GM15510 (cell line): ENCODE results near the gene CALCOCO2.

Source experiments
- POLR2A ChIP-seq: IDR thresholded peaks from 3 replicates; pipeline ENCODE4 v1.6.1; 2011; ENCODE audit warnings: borderline replicate concordance; ENCODE audit not compliant: insufficient read length; ENCODE audit errors: extremely low read depth

The CALCOCO2 gene

GRCh38 chr17:48816438-48816773 lies 14.4 kb upstream of the CALCOCO2 start:
- TF ChIP-seq POLR2A = no peak

- TF ChIP-seq POLR2A = no peak
Measured at GRCh38 chr17:48816774-48817590, 13.9 kb upstream of the CALCOCO2 start, which contains the start of gene TTLL6. TTLL6 (minus strand) TSS chr17:48817229; CDS start chr17:48817072, 157 bp downstream.

- no peak for TF ChIP-seq POLR2A
Measured at GRCh38 chr17:48818361-48818841, 12.4 kb upstream of the CALCOCO2 start.

GRCh38 chr17:48819466-48819865 lies 11.4 kb upstream of the CALCOCO2 start:
- no peak for TF ChIP-seq POLR2A

GRCh38 chr17:48825446-48826381 lies 5.1 kb upstream of the CALCOCO2 start:
- TF ChIP-seq POLR2A = no peak

- no peak for TF ChIP-seq POLR2A
Measured at GRCh38 chr17:48831549-48831883, 681 bp downstream of the CALCOCO2 start.

- TF ChIP-seq POLR2A = no peak
Measured at GRCh38 chr17:48834973-48835372, 4.1 kb downstream of the CALCOCO2 start.

GRCh38 chr17:48835971-48836370 lies 5.1 kb downstream of the CALCOCO2 start:
- no peak for TF ChIP-seq POLR2A

- TF ChIP-seq POLR2A = no peak
Measured at GRCh38 chr17:48840441-48840840, 9.6 kb downstream of the CALCOCO2 start.

- TF ChIP-seq POLR2A = no peak
Measured at GRCh38 chr17:48841395-48841831, 10.6 kb downstream of the CALCOCO2 start.

GRCh38 chr17:48842746-48843145 lies 11.9 kb downstream of the CALCOCO2 start:
- no peak for TF ChIP-seq POLR2A

GRCh38 chr17:48843187-48843900 lies 12.5 kb downstream of the CALCOCO2 start:
- TF ChIP-seq POLR2A = no peak

- no peak for TF ChIP-seq POLR2A
Measured at GRCh38 chr17:48850792-48851323, 20.0 kb downstream of the CALCOCO2 start.

GRCh38 chr17:48854774-48855476 lies 24.1 kb downstream of the CALCOCO2 start:
- TF ChIP-seq POLR2A = no peak
